Mesothelial cell of epicardium (in vitro differentiated cells): ENCODE measurements around the gene LZTS2. TPM values are rescaled to one million over a fixed set of nuclear protein-coding genes. Genes with fewer than 3 reads are reported as not detected.
A peak's percentile ranks its signal among the peaks of the same experiment; 100 is the strongest.

Experiments
- DNase-seq, 2 experiments: peaks; one replicate each; pipeline ENCODE4 v3.0.0; 2021; ENCODE audit warnings: low spot score in 2 of 2; ENCODE audit not compliant: unreplicated experiment in 2 of 2
- H3K27ac Mint-ChIP-seq: 2 replicates; pipeline ENCODE4 v1.8.0; 2021; ENCODE audit warnings: mixed read lengths
- H3K27me3 Mint-ChIP-seq: 2 replicates; pipeline ENCODE4 v1.8.0; 2021; ENCODE audit warnings: low read depth, mixed read lengths
- H3K36me3 Mint-ChIP-seq: 2 replicates; pipeline ENCODE4 v1.8.0; 2021; ENCODE audit warnings: mixed read lengths
- H3K4me1 Mint-ChIP-seq: 2 replicates; pipeline ENCODE4 v1.8.0; 2021; ENCODE audit warnings: mixed read lengths
- H3K4me3 Mint-ChIP-seq: 2 replicates; pipeline ENCODE4 v1.8.0; 2021; ENCODE audit warnings: mild to moderate bottlenecking, moderate library complexity, mixed read lengths
- H3K9me3 Mint-ChIP-seq: 2 replicates; pipeline ENCODE4 v1.8.0; 2021; ENCODE audit warnings: mixed read lengths
- CTCF ChIP-seq: fragments of 200-600 bp; sonication (generic); IDR thresholded peaks from one replicate; pipeline ENCODE4 v1.5.0; 2021; ENCODE audit warnings: antibody characterized with exemption; ENCODE audit not compliant: unreplicated experiment
- total RNA-seq: library from RNA; stranded (reverse); gene quantifications from 3 replicates; pipeline ENCODE4 v1.2.1, GENCODE V29; 2021

LZTS2 gene
- total RNA-seq, 1 donor from 2014 or later = 107 TPM

- no peak for TF ChIP-seq CTCF
- Mint-ChIP-seq H3K4me3 (no peak overlapping the region), H3K36me3 (peaks cover 17% of the 10 kb centered on the region), H3K4me1 (peaks cover 5% of the 10 kb centered on the region), H3K27me3 (no peaks in the 10 kb centered on the region), H3K27ac (no peak overlapping the region), H3K9me3 (no peaks in the 10 kb centered on the region)
- DNase-seq = no peak
Measured at GRCh38 chr10:100976906-100977305, 22.7 kb upstream of the LZTS2 start.

GRCh38 chr10:100977436-100977835 is 22.2 kb upstream of the LZTS2 start:
- no peak overlapping the region for H3K27ac Mint-ChIP-seq
- peak in 1 of 2 experiments; percentile 21 for DNase-seq
- no peaks in the 10 kb centered on the region for H3K9me3 Mint-ChIP-seq
- no peak overlapping the region for H3K4me3 Mint-ChIP-seq
- H3K27me3 Mint-ChIP-seq = no peaks in the 10 kb centered on the region
- no peak for TF ChIP-seq CTCF
- peaks cover 17% of the 10 kb centered on the region for H3K36me3 Mint-ChIP-seq
- H3K4me1 Mint-ChIP-seq = peaks cover 5% of the 10 kb centered on the region

- Mint-ChIP-seq H3K9me3 (no peaks in the 10 kb centered on the region), H3K27ac (no peak overlapping the region), H3K4me3 (no peak overlapping the region), H3K27me3 (no peaks in the 10 kb centered on the region), H3K4me1 (peaks cover 5% of the 10 kb centered on the region), H3K36me3 (peaks cover 17% of the 10 kb centered on the region)
- peak in 1 of 2 experiments; percentile 17 for DNase-seq
- no peak for TF ChIP-seq CTCF
Measured at GRCh38 chr10:100978121-100978900, 21.3 kb upstream of the LZTS2 start.

- Mint-ChIP-seq H3K4me1 (peaks cover 5% of the 10 kb centered on the region), H3K4me3 (no peak overlapping the region), H3K36me3 (peaks cover 17% of the 10 kb centered on the region), H3K9me3 (no peaks in the 10 kb centered on the region), H3K27ac (no peak overlapping the region), H3K27me3 (no peaks in the 10 kb centered on the region)
- TF ChIP-seq CTCF = no peak
- no peak for DNase-seq
Measured at GRCh38 chr10:100978901-100979195, 20.8 kb upstream of the LZTS2 start.

GRCh38 chr10:100979791-100980272 is 19.8 kb upstream of the LZTS2 start:
- Mint-ChIP-seq H3K4me1 (peaks cover 5% of the 10 kb centered on the region), H3K36me3 (peaks cover 17% of the 10 kb centered on the region), H3K9me3 (no peaks in the 10 kb centered on the region), H3K4me3 (no peak overlapping the region), H3K27ac (no peak overlapping the region), H3K27me3 (no peaks in the 10 kb centered on the region)
- no peak for TF ChIP-seq CTCF
- no peak for DNase-seq

- DNase-seq = no peak
- Mint-ChIP-seq H3K4me1 (peaks cover 5% of the 10 kb centered on the region), H3K36me3 (peaks cover 17% of the 10 kb centered on the region), H3K27ac (no peak overlapping the region), H3K4me3 (no peak overlapping the region), H3K27me3 (no peaks in the 10 kb centered on the region), H3K9me3 (no peaks in the 10 kb centered on the region)
- TF ChIP-seq CTCF = no peak
Measured at GRCh38 chr10:100980311-100980710, 19.3 kb upstream of the LZTS2 start.
